GM12864 (cell line): ENCODE measurements around the gene HOXD10.

Source experiments
- DNase-seq: peaks from one replicate; pipeline ENCODE4 v3.0.0-alpha.2; 2011; ENCODE audit warnings: low read depth
- H3K4me3 ChIP-seq: 2 replicates; pipeline ENCODE4 v1.5.1; 2011; ENCODE audit warnings: mild to moderate bottlenecking, low read depth, low read length, control low read depth
- TF ChIP-seq, protein P1 (sequence below): IDR thresholded peaks from 2 replicates; pipeline ENCODE4 v1.5.1; 2011; ENCODE audit warnings: low read depth, mild to moderate bottlenecking, moderate library complexity, low read length, control low read depth, inconsistent platforms; ENCODE audit errors: missing control alignments

HOXD10 gene

DNA sequence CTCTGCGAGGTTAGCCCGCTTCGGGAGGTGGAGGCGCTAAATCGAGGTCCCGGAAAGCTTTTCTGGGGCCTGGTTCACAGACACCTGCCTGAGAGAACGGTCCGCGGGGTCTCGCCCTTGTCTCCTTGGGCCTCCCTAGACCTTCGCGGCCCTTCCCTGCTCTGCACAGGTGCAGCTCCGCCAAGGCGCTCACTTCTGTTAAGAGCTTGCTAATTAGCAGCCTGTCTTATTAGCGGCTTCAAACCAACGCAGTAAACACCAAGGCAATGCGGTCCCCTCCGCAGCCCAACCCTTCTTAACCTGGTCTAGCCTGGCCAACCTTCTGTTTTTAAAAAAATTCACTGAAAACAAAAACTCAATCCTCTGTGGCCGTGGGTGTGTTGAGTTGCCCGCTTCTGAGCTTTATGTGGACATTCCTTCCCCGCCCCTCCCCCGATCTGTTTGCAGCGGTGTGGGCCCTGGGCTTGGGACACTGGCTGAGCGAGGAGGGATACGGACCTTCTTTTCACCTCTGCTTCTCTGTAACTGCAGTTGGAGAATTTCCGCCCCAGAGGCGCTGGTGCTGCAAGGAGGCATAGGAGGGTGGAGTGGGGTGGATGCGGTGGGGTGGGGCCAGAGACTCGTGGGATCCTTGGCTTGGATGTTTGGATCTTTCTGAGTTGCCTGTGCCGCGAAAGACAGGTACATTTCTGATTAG is 31.4 kb downstream of the HOXD10 start:
- TF ChIP-seq, protein P1, sequence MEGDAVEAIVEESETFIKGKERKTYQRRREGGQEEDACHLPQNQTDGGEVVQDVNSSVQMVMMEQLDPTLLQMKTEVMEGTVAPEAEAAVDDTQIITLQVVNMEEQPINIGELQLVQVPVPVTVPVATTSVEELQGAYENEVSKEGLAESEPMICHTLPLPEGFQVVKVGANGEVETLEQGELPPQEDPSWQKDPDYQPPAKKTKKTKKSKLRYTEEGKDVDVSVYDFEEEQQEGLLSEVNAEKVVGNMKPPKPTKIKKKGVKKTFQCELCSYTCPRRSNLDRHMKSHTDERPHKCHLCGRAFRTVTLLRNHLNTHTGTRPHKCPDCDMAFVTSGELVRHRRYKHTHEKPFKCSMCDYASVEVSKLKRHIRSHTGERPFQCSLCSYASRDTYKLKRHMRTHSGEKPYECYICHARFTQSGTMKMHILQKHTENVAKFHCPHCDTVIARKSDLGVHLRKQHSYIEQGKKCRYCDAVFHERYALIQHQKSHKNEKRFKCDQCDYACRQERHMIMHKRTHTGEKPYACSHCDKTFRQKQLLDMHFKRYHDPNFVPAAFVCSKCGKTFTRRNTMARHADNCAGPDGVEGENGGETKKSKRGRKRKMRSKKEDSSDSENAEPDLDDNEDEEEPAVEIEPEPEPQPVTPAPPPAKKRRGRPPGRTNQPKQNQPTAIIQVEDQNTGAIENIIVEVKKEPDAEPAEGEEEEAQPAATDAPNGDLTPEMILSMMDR: no peak
- no peak for DNase-seq
- no peak overlapping the region for H3K4me3 ChIP-seq

- no peak overlapping the region for H3K4me3 ChIP-seq
- TF ChIP-seq, protein P1: no peak
- DNase-seq: no peak
These were observed 32.3 kb downstream of the HOXD10 start for GRCh38 chr2:176148751-176149421.

- H3K4me3 ChIP-seq: no peak overlapping the region
- no peak for DNase-seq
- TF ChIP-seq, protein P1: no peak
These were observed 32.9 kb downstream of the HOXD10 start for GRCh38 chr2:176149481-176149938.

DNA sequence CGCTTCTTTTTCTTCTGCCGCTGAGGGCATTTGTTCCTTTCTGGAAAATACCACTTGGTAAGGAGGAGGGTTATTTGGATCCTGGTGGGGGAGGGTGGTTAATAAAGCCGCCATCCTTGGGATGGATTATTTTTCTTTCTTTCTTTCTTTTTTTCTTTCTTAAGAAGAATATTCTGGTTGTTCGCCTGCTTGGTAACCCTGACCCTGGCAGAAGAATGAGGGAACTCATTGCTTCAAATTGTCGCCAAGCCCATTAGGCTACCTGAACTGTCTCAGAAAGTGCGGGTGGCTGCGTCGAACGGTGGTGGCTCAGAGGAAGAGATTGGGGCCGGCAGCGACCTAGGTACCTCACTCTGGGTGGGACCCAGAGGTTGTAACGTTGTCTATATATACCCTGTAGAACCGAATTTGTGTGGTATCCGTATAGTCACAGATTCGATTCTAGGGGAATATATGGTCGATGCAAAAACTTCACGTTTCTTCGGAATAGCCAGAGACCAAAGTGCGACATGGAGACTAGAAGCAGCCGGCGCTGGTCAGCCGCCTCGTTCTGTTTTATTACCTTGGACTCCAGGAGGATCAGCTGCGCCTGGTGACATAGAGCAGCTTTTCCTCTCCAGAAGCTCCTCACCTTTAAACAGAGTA is 33.5 kb downstream of the HOXD10 start:
- DNase-seq: no peak
- TF ChIP-seq, protein P1: no peak
- no peak overlapping the region for H3K4me3 ChIP-seq

- TF ChIP-seq, protein P1: no peak
- no peak for DNase-seq
- H3K4me3 ChIP-seq: no peak overlapping the region
These were observed 34.2 kb downstream of the HOXD10 start for GRCh38 chr2:176150584-176151441.

- DNase-seq: no peak
- no peak within 1 kb of the TSS for H3K4me3 ChIP-seq
- TF ChIP-seq, protein P1: no peak
These were observed 35.1 kb downstream of the HOXD10 start, which contains the start of gene HOXD4 for GRCh38 chr2:176151442-176152287. Gene HOXD4, plus strand, starts transcription at chr2:176151550. Its CDS starts 84 bp downstream, at chr2:176151634.
